SH-SY5Y (cell line): ENCODE data around the gene MAPK14.

Source experiments
- GATA2 ChIP-seq: IDR thresholded peaks from 2 replicates; pipeline ENCODE4 v1.6.1; 2011; ENCODE audit warnings: mild to moderate bottlenecking, low read depth, low read length
- GATA3 ChIP-seq: IDR thresholded peaks from 2 replicates; pipeline ENCODE4 v1.6.1; 2011; ENCODE audit warnings: low read depth, mild to moderate bottlenecking, low read length, moderate library complexity

DNA sequence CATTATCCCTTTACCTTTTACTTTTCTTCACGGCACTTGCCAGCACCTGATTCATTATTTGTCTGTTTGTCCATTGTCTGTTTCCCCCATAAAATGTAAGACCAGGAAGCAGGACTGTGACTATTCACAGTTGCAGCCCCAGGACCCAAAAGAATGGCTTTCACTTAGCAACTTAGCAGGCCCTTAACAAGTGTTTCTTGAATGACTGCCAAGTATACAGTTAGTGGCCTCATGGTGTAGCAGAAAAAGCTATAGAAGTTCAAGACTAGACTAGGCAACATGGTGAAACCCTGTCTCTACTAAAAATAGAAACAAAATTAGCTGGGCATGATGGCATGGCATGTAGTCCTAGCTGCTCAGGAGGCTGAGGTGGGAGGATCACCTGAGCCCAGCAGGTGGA lies 7.5 kb upstream of the MAPK14 start:
- no peak for TF ChIP-seq GATA2
- TF ChIP-seq GATA3 = no peak
